HEK293 (cell line): ENCODE data around the gene GHDC.
"Not testable (repeated sequence)": the region's sequence is repeated elsewhere in the genome, so short reads cannot be mapped to it uniquely, and the experiment has no call there.

Source experiments
- CTCF ChIA-PET: fragments of 350-600 bp; formaldehyde crosslinking; extraction: SDS; loops from one replicate; lab custom pipeline; 2021; ENCODE audit warnings: antibody characterized with exemption; lab: Yijun Ruan, JAX
- POLR2A ChIA-PET: fragments of 300-600 bp; formaldehyde crosslinking; extraction: SDS; loops from one replicate; lab custom pipeline; 2020; ENCODE audit warnings: antibody characterized with exemption, inconsistent platforms; lab: Yijun Ruan, JAX
- H3K27ac ChIP-seq: fragments of 200-500 bp; sonication (Bioruptor generic); 2 replicates; pipeline ENCODE4 v1.5.1; 2014; ENCODE audit warnings: low read depth, low read length, control low read depth, inconsistent platforms; ENCODE audit errors: extremely low read depth
- H3K36me3 ChIP-seq, 2 experiments: fragments of 200-500 bp in 1 of 2; sonication (Bioruptor generic) in 1 of 2; 1 replicate in 1 of 2; 2 replicates in 1 of 2; pipeline ENCODE4 v1.5.1; 2014 to 2017; ENCODE audit warnings: inconsistent platforms in 2 of 2, low read length in 2 of 2; ENCODE audit not compliant: control insufficient read depth in 2 of 2, insufficient read depth in 1 of 2
- H3K4me1 ChIP-seq: fragments of 200-500 bp; sonication (Bioruptor generic); 2 replicates; pipeline ENCODE4 v1.5.1; 2014; ENCODE audit warnings: mild to moderate bottlenecking, low read length, inconsistent platforms; ENCODE audit not compliant: control insufficient read depth, insufficient read depth
- H3K4me3 ChIP-seq: 2 replicates; pipeline ENCODE4 v1.5.1; 2011; ENCODE audit warnings: low read depth, mild to moderate bottlenecking, control low read depth, low read length, moderate library complexity
- H3K9me3 ChIP-seq: fragments of 200-500 bp; sonication (Bioruptor generic); 2 replicates; pipeline ENCODE4 v1.5.1; 2014; ENCODE audit warnings: low read depth, low read length, inconsistent platforms; ENCODE audit not compliant: control insufficient read depth, insufficient read depth
- PRDM1 ChIP-seq: fragments of 450-650 bp; formaldehyde crosslinking; IDR thresholded peaks from 2 replicates; pipeline ENCODE4; 2016; ENCODE audit warnings: missing biosample characterization, missing genetic modification characterization
- PRDM6 ChIP-seq: fragments of 450-650 bp; formaldehyde crosslinking; IDR thresholded peaks from 2 replicates; pipeline ENCODE4 v1.5.1; 2017; ENCODE audit warnings: missing biosample characterization, missing genetic modification characterization
- ZBTB10 ChIP-seq: fragments of 450-650 bp; formaldehyde crosslinking; IDR thresholded peaks from 2 replicates; pipeline ENCODE4 v1.5.1; 2016; ENCODE audit warnings: missing biosample characterization, missing genetic modification characterization
- ZBTB11 ChIP-seq: fragments of 450-650 bp; formaldehyde crosslinking; conservative IDR thresholded peaks from 2 replicates; pipeline ENCODE4 v1.5.1; 2016; ENCODE audit warnings: low read depth, missing biosample characterization, missing genetic modification characterization
- ZIC2 ChIP-seq: fragments of 450-650 bp; formaldehyde crosslinking; IDR thresholded peaks from 2 replicates; pipeline ENCODE4 v1.5.1; 2016; ENCODE audit warnings: missing biosample characterization, missing genetic modification characterization
- ZNF19 ChIP-seq: fragments of 450-650 bp; formaldehyde crosslinking; IDR thresholded peaks from 2 replicates; pipeline ENCODE4; 2016; ENCODE audit warnings: missing biosample characterization, missing genetic modification characterization, low read depth
- ZNF280C ChIP-seq: fragments of 450-650 bp; formaldehyde crosslinking; IDR thresholded peaks from 2 replicates; pipeline ENCODE4 v1.5.1; 2016; ENCODE audit warnings: missing biosample characterization, missing genetic modification characterization
- ZNF366 ChIP-seq: fragments of 450-650 bp; formaldehyde crosslinking; conservative IDR thresholded peaks from 2 replicates; pipeline ENCODE4 v1.5.1; 2016; ENCODE audit warnings: missing biosample characterization, missing genetic modification characterization
- ZNF76 ChIP-seq: fragments of 450-650 bp; formaldehyde crosslinking; IDR thresholded peaks from 2 replicates; pipeline ENCODE4; 2016; ENCODE audit warnings: low read depth, missing biosample characterization, missing genetic modification characterization, borderline replicate concordance

The GHDC gene

GRCh38 chr17:42188749-42189650 is 5.3 kb downstream of the GHDC start:
- TF ChIP-seq PRDM6 (tag by site-specific recombination), result no peak
- no peak overlapping the region for H3K27ac ChIP-seq
- no peaks in the 10 kb centered on the region for H3K9me3 ChIP-seq
- peaks cover 3% of the 10 kb centered on the region; the same call in 1 of the 2 replicates for H3K4me1 ChIP-seq
- no peaks in the 10 kb centered on the region for H3K36me3 ChIP-seq
- CTCF ChIA-PET, result interaction anchor here (0.7 to 1.4 kb wide), 2 partner anchors 33 to 209 kb away, joined by 4 read pairs; no protein-coding TSS in a partner anchor
- POLR2A ChIA-PET, result interaction anchor here (1.3 kb wide), 1 partner anchor 47 kb away, joined by 3 read pairs; no protein-coding TSS in a partner anchor
- H3K4me3 ChIP-seq, result no peak overlapping the region

- Histone ChIP-seq H3K9me3 (no peaks in the 10 kb centered on the region), H3K4me1 (no peaks in the 10 kb centered on the region), H3K36me3 (no peaks in the 10 kb centered on the region), H3K27ac (no peak overlapping the region), H3K4me3 (no peak overlapping the region)
- TF ChIP-seq ZNF76 (tag by site-specific recombination), result no peak
- TF ChIP-seq ZNF280C (tag by site-specific recombination), result no peak
- TF ChIP-seq ZBTB11, result no peak
- TF ChIP-seq ZBTB10 (tag by site-specific recombination), result no peak
- no peak for TF ChIP-seq ZNF19 (tag by site-specific recombination)
- 0 out of 2 replicates have a peak, but pooled peaks have one; percentile 25 for TF ChIP-seq ZIC2
- POLR2A ChIA-PET, result interaction anchor here (1.3 kb wide), 1 partner anchor 46 kb away, joined by 3 read pairs; no protein-coding TSS in a partner anchor
- CTCF ChIA-PET, result interaction anchor here (0.6 to 1.4 kb wide), 5 partner anchors 8 to 152 kb away, joined by 3 to 5 read pairs (median 3); no protein-coding TSS in a partner anchor
These were observed 6.5 kb downstream of the GHDC start for GRCh38 chr17:42187833-42188232.

- TF ChIP-seq ZNF366 (tag by site-specific recombination) (peak; percentile 74), PRDM1 (tag by site-specific recombination) (peak; percentile 49; the same call in 1 of the 2 replicates)
- H3K4me3 ChIP-seq, POLR2A ChIA-PET, H3K9me3 ChIP-seq, H3K4me1 ChIP-seq, H3K27ac ChIP-seq, H3K36me3 ChIP-seq: not testable (repeated sequence)
- CTCF ChIA-PET, result interaction anchor here (0.6 to 2.9 kb wide), 5 partner anchors 9 to 418 kb away, joined by 3 to 8 read pairs (median 3); no protein-coding TSS in a partner anchor
These were observed 8.1 kb downstream of the GHDC start for GRCh38 chr17:42186191-42186590.
